ENCODE data around the gene SPECC1.
A peak's percentile ranks its signal among the peaks of the same experiment; 100 is the strongest.

GRCh38 chr17:20059728-20060188 is 50.6 kb downstream of the SPECC1 start:
- TF ChIP-seq, protein P1, sequence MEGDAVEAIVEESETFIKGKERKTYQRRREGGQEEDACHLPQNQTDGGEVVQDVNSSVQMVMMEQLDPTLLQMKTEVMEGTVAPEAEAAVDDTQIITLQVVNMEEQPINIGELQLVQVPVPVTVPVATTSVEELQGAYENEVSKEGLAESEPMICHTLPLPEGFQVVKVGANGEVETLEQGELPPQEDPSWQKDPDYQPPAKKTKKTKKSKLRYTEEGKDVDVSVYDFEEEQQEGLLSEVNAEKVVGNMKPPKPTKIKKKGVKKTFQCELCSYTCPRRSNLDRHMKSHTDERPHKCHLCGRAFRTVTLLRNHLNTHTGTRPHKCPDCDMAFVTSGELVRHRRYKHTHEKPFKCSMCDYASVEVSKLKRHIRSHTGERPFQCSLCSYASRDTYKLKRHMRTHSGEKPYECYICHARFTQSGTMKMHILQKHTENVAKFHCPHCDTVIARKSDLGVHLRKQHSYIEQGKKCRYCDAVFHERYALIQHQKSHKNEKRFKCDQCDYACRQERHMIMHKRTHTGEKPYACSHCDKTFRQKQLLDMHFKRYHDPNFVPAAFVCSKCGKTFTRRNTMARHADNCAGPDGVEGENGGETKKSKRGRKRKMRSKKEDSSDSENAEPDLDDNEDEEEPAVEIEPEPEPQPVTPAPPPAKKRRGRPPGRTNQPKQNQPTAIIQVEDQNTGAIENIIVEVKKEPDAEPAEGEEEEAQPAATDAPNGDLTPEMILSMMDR (IDR thresholded peaks at IDR 0.05; ENCODE audit: low read depth, low read length): no peak
- TF ChIP-seq, protein P2, sequence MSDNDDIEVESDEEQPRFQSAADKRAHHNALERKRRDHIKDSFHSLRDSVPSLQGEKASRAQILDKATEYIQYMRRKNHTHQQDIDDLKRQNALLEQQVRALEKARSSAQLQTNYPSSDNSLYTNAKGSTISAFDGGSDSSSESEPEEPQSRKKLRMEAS (IDR thresholded peaks at IDR 0.05; ENCODE audit: low read depth, low read length): peak; percentile 33
- TF ChIP-seq POLR2A (IDR thresholded peaks at IDR 0.05; ENCODE audit: extremely low read depth, insufficient read length): no peak

All from NB4 (cell line).